Activated T-helper 1 cell treated with anti-CD3 and anti-CD28 coated beads, Interleukin-2, amount 50 U/mL, for 16 hours (primary cell): Measurements from ENCODE around the gene VAV2.

ENCODE experiments used
- DNase-seq, 2 donors: peaks; one replicate each; pipeline ENCODE4 v3.0.0-alpha.2; 2020; ENCODE audit warnings: low read depth in 1 of 2, low spot score in 1 of 2

Gene VAV2

GRCh38 chr9:133807037-133807436 is 185.1 kb downstream of the VAV2 start:
- DNase-seq = no peak

DNA sequence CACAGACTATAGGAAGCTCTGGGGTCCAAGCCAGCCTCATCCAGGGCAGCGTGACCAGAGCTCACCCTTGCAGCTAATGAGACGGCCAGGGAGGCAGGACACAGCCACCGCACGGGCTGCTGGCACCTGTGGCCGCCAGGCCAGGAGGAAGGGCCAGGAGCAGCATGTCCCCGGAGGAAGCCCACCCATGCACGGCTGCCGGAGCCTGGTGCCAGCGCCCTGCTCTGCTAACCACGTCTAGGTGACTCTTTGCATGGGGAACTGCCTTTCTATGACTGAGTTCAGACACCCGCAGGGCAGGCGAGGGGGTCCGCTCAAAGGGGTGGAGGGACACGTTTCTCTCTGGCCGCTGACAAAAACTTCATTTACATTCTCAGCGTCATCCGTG is 185.5 kb downstream of the VAV2 start:
- no peak for DNase-seq

GRCh38 chr9:133805876-133806622 is 186.1 kb downstream of the VAV2 start:
- no peak for DNase-seq

GRCh38 chr9:133804199-133804598 is 187.9 kb downstream of the VAV2 start:
- no peak for DNase-seq

- DNase-seq = no peak
Observed at GRCh38 chr9:133803745-133804144, 188.4 kb downstream of the VAV2 start.

DNA sequence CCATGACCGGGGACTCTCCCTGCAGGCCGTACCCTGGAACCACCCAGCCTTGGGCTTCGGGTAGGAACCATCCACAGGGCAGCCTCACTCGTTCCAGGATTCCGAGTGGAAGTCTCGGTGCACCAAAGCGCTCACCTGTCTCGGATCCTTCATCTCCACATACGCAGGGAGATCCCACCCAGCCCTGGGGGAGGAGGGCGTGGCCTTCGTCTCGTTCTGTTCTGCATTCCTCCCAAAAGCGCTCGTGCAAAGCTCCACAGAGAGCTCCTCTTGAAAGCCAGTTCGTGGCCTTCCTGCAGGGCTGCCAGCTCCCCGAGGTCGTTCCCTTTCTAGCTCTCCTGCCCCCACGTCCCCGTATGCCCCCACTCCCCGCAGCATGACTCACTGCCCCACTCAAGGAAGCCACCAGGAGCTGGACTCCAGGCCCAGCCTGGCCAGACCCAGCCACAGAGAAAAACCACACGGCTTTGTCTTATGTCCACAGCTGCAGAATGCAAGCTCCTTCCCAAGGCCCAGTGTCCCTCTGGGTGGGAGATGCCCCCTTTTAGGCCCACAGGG is 189.0 kb downstream of the VAV2 start:
- no peak for DNase-seq

DNA sequence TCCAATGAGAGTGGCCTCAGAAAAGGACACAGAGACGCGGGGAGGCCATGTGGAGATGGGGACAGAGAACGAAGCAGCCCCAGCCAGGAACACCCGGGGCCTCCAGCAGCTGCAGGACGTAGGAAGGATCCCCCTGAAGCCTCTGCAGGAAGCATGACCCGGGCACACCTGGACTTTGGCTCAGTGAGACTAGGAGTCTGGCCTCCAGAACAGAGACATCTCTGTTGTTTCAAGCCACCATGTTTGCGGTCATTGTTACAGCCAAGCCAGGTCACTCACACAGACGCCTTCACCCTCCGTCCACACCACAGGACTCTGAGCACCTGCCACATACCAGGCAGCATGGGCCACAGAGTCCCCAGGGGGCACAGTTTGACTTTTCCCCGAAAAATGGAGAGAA is 190.4 kb downstream of the VAV2 start:
- DNase-seq = no peak

- no peak for DNase-seq
Observed at GRCh38 chr9:133800266-133800665, 191.9 kb downstream of the VAV2 start.

GRCh38 chr9:133799716-133800115 is 192.4 kb downstream of the VAV2 start:
- no peak for DNase-seq

- DNase-seq = no peak
Observed at GRCh38 chr9:133799106-133799505, 193.0 kb downstream of the VAV2 start.

DNA sequence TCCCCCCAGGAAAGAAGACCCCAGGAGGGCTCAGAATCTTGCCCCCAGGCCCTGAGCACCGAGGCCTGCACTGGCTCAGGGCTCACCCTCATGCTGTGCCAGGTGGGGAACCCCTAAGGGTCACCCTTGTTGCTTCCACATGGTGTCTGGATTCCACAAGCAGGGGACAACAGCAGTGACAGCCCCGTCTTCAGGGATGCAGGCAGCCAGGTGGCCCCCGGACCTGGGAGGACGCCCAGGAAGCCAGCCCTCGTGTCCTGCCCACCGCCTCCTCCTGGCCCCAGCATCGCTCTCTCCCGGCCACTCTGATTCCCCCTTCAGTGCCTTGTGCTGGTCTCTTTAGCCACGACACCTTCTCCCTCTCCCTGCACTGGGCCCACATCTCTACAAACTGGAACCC is 194.0 kb downstream of the VAV2 start:
- no peak for DNase-seq

DNA sequence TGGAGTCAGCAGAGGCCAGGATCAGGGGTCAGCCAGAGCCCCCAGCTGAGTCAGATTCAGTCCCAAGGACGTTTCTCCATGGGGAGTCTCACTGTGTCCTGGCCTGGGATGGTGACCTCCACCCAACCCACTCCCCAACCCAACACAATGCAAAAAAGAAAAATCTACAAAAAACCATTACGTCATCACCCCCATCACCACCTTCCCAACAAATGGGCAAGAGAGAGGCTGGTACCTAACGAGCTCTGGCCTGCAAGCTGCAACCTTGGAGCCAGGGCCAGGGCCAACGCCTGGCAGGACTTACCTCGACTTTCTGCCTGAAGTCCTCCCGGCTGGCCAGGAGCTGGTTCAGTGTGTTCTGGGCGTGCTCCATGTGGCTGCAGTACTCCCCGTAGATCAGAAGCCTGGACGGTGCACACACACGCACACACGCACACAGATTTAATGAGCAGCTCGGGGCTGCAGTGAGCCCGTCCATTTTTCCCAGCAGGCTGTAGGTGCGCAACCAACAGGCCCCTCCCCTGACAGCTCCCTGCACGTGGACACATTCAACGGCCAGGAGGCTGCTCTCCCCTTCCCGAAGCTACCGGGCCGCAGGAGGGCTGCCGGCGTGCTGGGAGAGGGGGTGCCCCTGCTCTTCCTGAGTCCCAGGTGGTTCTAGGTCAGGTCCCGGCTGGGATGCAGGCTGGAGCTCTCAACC is 194.6 kb downstream of the VAV2 start:
- no peak for DNase-seq

- no peak for DNase-seq
Observed at GRCh38 chr9:133796562-133796961, 195.6 kb downstream of the VAV2 start.

- no peak for DNase-seq
Observed at GRCh38 chr9:133795049-133795448, 197.1 kb downstream of the VAV2 start.

DNA sequence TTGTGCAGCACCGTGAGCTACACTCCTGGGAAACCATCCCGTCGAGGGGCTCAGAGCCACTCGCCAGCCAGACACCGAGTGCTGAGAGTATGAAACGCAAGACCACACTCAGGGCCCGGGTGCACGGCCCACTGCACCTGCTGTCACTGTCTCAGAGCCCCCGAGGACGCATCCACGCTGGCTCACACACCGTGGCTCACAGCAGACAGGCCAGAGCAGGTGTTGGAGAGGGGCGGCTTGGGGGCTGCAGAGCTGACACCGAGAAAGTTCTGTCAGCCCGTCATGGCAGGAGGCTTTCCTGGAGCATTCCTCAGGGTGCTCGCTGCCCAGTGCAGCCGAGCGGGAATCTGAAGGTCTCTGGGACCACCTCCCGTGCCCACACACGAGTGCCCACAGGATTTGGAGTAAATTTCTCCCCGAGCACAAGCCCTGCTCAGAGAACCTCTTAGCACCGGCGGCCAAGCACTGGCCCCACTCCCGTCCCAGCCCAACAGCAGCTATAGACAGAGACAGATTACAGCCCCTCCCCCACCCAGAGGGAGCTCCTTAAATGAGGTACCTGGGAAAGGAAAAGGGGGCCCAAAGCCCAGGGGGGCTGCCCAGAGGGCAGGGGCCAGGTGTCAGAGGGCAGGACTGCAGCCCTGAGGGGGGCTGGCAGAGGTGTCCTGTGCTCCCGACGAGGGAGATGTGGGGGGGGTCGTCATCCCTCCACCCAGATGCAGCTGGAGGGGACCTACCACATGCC is 197.9 kb downstream of the VAV2 start:
- DNase-seq = no peak

DNA sequence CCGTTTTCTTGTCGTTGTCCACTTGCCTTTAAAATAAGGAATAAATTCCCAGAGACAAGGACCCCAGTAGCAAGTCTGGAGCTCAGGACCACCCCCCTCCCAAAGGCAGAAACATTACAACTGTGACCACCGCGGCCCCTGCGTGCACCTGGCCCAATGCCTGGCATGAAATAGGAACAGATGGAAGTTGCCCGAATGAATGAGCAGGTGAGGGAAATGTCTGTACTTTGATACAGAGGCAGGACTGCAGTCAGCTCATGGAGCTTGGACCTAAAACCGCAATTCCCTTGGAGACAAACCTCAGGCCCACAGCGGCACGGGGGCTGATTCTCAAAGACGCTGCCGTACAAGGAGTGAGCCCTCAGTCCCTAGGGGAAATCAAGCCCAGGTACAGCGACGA is 198.7 kb downstream of the VAV2 start:
- no peak for DNase-seq

- DNase-seq = peak; percentile 15
Observed at GRCh38 chr9:133792721-133793470, 199.2 kb downstream of the VAV2 start.

DNA sequence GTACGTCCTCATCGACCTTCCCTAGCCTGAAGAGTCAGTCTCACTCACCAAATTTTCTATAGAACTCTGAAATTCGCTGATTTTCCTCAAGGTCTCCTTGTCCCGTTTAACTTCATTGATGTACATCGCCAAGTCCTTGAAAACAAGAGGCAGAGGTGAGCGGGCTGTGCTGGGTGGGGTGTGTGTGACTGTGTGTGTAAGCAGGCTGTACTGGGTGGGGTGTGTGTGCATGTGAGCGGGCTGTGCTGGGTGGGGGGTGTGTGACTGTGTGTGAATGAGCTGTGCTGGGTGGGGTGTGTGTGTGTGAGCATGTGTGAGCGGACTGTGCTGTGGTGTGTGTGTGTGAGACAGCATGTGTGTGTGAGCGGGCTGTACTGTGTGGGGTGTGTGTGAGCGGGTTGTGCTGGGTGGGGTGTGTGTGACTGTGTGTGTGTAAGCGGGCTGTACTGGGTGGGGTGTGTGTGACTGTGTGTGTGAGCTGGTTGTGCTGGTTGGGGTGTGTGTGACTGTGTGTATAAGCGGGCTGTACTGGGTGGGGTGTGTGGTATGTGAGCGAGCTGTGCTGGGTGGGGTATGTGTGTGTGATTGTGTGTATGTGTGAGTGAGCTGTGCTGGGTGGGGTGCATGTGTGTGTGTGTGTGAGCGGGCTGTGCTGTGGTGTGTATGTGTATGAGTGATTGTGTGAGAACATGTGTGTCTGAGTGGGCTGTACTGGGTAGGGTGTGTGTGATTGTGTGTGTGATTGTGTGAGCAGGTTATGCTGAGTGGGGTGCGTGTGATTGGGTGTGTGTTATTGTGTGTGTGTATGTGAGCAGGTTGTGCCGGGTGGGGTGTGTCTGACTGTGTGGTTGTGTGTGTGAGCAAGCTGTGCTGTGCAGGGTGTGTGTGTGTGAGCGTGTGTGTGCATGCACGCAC is 200.1 kb downstream of the VAV2 start:
- no peak for DNase-seq

GRCh38 chr9:133791069-133791468 is 201.1 kb downstream of the VAV2 start:
- DNase-seq = no peak

GRCh38 chr9:133789778-133790177 is 202.3 kb downstream of the VAV2 start:
- no peak for DNase-seq
